ENCODE measurements around the gene BRAT1. TPM values are rescaled to one million over a fixed set of nuclear protein-coding genes. Genes with fewer than 3 reads are reported as not detected.

The BRAT1 gene
- total RNA-seq: 25.1 and 33.6 TPM in 2 replicates

DNA sequence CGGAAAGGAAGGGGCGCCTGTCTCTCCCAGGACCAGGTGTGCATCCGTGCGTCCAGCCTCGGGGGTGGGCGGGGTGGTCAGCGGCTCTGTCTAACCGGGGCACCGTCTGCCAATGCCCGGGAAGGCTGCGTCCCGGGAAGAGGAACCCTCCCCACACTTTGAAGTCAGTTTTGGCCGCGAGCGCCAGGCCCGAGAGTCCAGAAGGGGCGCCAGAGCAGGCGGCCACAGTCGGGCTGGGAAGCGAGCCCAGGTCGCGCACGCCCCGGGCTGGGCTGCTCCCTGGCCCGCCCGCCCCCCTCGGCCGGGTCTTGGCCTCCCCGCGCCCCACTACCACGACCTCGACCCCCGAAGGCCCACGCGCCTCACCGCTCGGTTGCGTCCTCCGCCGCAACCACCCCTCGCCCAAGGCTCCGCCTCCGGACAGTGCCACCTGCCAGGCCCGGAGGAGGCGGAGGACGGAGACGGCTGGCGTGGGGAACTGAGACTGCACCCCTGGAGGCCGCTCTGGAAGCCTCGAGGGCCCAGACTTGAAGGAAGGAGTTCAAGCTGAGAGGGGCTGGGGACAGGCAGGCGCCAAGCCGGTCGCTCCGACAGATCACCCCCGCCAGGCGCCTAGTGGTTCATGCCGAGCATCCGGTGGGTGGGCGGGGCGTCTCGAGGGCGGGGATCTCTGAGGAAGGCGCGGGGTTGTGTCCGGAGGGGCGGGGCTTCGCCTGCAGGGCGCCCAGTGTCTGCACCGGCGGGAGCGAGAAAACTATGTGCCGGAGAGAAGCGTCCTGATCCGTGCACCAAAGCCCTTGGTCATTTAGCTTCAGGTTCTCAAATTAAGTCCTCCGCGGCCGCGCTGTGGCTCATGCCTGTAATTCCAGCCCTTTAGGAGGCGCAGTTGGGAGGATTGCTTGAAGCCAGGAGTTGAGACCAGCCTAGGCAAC, at the start of gene BRAT1:
Gene BRAT1 (minus strand): TSS at position 404 of the 932 bp plus-strand sequence. CDS start 1,093 bp downstream, outside the sequence.

DNA sequence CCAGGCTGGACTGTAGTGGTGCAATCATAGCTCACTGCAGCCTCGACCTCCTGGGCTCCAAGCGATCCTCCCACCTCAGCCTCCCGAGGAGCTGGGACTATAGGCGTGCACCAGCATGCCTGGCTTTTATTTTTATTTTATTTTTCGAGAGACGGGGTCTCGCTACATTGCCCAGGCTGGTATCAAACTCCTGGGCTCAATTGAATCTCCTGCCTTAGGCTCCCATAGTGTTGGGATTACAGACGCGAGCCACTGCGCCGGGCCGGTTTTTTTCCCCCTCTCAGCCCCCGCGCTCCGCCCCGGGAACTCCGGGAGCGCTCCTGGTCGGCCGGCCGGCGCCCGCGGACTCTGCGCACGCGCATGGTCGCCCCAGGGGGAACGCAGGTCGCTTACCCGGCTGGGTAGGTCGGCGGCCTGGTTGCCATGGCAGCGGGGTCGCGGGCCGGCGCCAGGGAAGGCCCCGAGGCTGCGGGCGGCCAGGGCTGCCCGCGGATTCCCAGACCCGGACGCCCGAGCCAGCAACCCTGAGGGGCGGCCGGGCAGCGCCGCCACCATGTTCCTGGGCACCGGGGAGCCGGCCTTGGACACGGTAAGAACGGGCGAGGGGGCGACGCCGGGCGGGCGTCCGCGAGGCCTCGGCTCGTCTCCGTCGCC, 3.4 kb upstream of the BRAT1 start, which contains the start of gene IQCE:
Gene IQCE (plus strand): TSS at position 351 of the 654 bp plus-strand sequence. CDS start 203 bp downstream, at position 554.

DNA sequence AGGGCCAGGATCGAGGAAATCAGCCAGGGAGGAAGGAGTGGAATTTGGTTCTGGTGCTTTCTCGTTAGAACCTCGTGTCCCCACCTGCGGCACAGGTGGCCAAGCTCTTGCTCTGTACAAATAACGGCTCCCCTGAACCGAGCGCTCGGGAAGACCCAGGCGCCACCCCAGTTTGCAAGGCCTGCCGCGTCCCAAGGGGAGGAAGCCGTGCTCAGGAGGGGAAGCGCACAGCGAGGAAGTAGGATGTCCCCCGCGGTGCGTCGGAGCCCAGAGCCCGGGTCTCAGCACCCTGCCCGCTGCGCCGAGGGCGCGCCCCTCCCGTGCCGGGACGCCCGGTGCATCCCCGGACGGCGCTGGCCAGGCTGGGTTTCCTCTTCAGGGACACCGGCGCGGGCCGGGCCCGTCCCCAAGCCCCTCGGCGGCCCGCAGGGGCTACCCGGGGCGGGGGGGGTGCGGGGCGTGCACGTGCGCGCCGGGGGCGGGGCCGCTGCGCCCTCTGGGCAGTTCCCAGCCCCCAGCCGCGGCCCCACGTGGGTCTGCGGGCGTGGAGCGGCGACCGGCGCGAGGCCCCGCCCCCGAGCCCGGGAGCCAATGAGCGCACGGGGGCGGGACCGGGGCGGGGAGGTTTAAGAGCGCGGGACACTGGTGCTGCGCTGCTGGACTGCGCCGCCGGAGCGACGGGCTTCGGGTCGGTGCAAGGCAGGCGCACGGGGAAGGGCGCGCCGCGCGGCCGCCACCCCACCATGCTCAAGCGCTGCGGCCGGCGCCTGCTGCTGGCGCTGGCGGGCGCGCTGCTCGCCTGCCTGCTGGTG, 36.0 kb downstream of the BRAT1 start, which contains the start of gene LFNG:
Gene LFNG (plus strand): TSS at position 656 of the 812 bp plus-strand sequence. CDS start 88 bp downstream, at position 744.

Small RNA genes within 50 kb of the gene (small RNA-seq; reads per million reads assigned to genes)
- not detected for gene MIR4648

Other genes starting within 250 kb of the BRAT1 start
- 12.1 and 14.0 TPM in 2 replicates for gene SNX8, start 241.1 kb downstream of the BRAT1 start, total RNA-seq
- 250 and 275 TPM in 2 replicates for gene EIF3B, start 200.7 kb downstream of the BRAT1 start, total RNA-seq
- gene CHST12, start 151.9 kb downstream of the BRAT1 start, total RNA-seq: 8.2 and 9.1 TPM in 2 replicates
- not detected in 2 replicates for gene GRIFIN, start 79.1 kb downstream of the BRAT1 start, total RNA-seq
- 10.8 and 22.9 TPM in 2 replicates for gene LFNG, start 35.8 kb downstream of the BRAT1 start, total RNA-seq
- gene IQCE, start 3.5 kb upstream of the BRAT1 start, total RNA-seq: 8.2 and 9.5 TPM in 2 replicates
- 69.5 and 86.9 TPM in 2 replicates for gene TTYH3, start 76.5 kb upstream of the BRAT1 start, total RNA-seq
- gene AMZ1, start 132.7 kb upstream of the BRAT1 start, total RNA-seq: not detected in 2 replicates

All from vein endothelial cell (primary cell).